GM18858 (cell line): ENCODE results near the gene DISP3.

Experiments used
- ATAC-seq: cut with Tn5 transposase; IDR thresholded peaks from one replicate; pipeline ENCODE4 v1.9.1; 2021; ENCODE audit not compliant: unreplicated experiment

Gene DISP3

DNA sequence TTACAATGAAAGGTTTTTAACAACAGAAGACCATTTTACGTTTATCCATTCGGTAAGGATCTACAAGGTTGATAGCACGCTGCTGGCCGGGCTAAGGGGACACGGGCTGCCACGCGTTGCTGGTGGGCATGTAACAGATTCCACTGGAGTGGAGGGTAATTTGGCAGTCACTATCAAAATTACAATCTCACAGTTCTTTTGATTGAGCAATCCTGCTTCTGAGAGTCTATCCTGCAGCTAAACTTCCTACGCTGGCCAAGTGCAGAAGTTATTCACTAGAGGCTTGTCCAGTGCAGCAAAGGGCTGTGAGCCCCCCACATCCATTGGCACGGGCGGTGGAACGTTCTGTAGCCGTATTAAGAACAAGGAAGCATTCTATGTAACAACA, 61.8 kb downstream of the DISP3 start:
- ATAC-seq, result no peak

DNA sequence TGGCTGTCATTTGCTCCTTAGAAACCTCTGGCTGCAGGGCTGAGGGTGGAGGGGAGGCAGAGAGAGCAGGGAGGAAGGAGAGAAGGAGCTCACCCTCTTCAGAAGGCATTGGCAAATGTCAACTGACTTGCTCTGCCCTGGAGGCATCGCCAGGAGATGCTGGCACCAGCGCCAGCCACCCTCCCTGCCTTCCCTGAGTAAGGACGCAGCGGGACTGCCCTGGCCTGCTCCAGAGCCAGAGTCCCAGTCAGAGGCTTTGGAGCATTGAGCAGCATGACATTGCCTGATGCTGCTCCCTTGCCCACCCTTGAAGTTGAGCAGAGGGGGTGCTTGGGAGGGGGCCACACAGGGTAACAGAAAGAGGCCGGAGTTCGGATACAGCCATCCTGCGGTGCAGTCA, 62.3 kb downstream of the DISP3 start:
- no peak for ATAC-seq

DNA sequence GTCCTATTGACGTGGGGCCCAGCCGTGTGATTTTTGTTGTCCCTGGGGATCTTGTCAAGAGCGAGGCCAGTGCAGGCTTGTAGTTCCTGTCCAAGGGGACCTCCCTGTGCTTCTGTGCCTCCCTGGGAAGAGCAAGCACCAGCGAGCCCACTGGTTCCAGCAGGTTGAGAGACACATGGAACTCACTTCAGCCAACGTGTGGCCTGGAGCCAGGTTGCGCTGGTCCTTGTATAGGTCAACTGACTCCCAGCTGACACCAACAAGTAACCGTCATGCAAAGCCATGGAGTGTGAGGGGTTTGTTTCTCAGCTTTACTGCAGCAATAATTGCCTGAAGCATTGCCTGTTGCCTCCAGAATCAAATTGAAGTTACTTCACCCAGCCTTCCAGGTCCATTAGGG, 63.0 kb downstream of the DISP3 start:
- ATAC-seq, result no peak

DNA sequence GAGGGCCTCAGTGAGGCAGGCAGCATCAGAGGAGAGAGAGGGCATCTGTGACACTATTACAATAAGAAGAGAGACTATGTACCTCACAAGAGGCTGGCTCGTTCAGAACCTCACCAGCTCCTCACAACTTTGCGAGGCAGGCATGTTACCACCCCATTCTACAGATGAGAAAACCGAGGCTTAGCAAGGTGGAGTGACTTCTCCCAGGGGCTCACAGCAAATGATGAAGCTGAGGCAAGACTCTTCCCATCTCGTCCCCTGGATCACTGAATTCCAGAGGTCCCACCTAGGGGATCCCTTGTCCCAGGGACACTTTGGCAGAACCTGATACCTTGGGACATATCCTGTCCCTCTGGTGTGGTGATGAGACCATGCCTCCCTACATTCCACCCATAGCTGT, 64.4 kb downstream of the DISP3 start:
- ATAC-seq, result no peak

DNA sequence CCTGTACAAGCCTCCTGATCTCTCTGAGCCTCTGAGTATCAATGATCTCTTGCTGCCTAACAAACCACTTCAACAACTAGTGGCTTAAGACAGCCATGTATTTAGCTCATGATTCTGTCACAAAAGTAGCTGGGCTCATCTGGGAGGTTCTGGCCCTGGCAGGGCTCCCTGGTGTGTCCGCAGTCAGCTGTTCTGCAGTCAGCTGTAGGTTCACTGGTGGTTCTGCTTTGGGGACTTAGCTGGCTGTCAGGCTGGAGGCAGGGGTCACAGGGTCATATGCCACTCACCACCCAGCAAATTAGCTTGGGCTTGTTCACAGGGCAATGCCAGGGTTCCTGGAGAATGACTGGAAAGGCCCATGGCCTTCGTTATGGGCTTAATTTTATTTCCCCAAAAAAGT, 64.8 kb downstream of the DISP3 start:
- ATAC-seq, result no peak

DNA sequence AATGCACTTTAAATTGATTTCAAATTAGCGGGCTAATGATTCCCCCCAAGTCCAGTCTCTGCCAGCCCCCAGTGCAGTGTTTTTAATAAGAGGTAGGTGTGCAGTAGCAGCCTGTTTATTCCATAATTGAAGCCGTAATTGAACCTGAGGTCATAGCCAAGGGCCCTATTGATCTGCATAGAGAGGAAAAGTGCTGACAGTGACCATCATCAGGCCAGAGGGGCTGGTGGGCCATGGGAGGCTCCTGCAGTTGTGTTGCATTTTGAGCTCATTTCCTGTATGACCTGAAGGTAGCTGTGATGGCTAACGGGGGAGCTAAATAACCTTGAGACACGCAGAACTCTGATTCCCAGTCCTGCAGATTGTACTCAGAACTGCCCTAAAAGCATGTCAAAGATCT, 67.5 kb downstream of the DISP3 start:
- ATAC-seq, result no peak

DNA sequence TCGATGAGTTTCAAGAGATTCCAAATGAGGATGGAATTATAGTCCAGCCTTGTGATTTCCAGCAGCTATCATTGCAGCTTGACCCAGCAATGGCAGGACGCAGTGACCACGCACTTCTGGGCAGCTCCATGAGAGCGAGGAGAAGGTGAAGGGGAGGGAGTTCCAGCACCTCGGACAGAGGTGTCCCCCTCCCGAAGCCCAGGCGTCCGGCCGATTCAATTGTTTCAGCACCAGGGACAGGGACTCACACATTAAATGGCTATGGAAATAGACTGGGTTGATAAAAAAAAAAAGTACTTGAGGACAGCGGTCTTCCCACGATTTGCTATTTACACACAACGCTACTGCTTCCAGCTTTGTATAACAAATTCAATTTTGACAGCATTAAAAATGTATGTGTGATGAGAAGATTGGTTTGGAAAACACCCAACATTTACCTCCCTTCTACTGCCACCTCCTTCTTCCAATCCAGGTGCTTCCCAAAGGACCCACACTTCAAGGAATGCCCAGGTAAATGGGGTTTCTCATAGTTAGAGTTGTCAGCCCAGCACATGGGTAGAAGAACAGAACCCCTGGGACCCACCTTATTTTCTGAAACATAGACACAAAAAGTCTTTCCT, 71.8 kb downstream of the DISP3 start:
- no peak for ATAC-seq

DNA sequence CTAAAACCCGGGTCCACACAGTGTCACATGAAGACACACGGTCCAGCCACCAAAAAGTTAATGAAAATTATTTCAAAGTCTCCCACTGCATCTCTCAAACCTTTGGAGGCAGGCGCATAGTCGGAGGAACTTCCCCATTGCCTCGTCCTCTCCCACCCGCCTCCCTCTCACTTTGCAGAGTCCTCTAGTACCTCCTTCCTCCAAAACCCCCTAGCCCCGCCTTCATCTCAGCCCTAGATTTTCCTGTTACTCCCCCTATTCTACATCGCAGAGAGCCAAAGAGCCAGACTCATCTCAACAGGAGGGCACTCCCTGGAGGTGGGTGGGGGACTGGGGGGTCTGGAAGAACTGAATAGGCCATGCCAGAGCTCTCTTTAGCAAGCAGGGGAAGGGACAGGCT, 79.3 kb downstream of the DISP3 start:
- ATAC-seq, result no peak

DNA sequence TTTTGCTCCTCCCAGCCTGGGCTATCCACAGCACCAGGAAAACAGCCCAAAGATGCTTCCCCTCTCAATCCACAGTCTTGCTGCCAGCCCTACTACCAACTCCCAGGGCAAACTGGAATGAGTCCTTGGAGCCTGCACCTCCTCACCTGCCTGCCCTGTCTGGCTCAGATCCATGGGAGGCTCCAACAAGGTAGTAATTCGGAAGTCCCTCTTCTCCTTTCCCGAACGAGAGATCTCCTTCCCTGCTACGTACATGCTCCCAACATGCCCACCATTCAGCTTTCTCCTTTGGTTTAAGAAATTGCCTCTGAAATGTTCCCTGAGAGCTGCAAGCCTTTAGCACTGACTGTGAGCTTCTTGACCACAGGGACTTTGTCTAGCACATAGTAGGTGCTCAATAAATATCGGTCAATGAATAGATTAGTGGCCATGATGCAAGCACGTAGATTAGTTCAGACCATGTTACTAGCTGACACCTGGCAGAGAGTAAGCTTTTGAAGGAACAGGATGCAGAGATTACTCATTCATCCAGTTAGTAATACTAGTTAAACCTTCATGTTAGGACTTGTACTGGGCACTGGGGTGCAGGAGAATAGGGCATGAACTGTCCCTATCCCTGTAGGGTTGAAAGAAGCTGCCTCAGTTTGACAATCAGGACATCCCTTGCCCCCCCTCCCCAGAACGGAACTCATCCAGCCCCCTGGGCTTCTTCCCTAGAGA, 80.1 kb downstream of the DISP3 start:
- no peak for ATAC-seq

DNA sequence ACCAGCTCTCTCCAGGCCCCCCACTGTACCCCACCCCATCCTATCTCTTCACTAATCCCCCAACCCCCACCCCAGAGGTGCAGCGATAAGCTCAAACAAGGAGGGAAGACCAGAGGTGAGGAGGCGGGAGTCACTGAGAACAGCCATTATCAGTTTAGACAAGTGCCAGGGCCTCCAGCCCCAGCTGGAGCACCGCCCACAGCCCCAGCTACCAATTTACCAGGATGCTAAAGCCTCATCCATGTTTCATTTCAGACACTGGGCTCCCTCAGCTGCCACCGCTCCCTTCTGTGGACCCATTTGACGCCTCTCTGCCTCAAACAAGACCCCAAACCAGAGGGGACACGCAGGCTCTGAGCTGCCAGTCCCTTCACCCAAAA, 80.6 kb downstream of the DISP3 start:
- ATAC-seq, result no peak

DNA sequence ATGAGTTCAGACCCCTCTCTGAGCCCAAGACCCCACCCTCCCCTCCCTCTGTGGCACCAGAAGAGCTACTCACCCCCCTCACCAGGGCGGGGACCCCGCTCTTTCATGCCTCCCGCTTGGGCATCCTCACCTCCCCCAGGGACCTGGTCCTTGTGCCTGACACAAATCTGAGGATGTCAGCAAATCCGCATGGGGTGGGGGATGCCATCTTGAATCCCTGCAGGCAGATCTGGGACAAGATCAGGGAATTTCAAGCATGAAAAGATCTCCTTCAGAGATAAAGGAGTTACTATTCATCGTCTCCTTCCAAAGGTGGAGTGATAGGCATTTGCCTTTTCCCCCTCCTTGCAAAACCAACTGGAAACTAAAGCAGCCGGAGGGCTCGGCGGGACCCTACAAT, 81.1 kb downstream of the DISP3 start:
- ATAC-seq, result no peak

DNA sequence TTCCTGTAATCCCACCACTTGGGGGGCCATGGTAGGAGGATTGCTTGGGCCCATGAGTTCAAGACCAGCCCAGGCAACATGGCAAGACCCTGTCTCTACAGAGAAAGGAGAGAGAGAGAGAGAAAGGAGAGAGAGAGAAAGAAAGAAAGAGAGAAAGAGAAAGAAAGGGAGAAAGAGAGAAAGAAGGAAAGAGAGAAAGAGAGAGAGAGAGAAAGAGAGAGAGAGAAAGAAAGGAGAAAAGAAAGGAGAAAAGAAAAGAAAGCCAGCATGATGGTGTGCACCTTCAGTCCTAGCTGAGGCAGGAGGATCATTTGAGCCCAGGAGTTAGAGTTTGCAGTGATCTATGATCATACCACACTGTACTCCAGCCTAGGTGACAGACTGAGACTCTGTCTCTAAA, 82.8 kb downstream of the DISP3 start:
- ATAC-seq, result no peak

DNA sequence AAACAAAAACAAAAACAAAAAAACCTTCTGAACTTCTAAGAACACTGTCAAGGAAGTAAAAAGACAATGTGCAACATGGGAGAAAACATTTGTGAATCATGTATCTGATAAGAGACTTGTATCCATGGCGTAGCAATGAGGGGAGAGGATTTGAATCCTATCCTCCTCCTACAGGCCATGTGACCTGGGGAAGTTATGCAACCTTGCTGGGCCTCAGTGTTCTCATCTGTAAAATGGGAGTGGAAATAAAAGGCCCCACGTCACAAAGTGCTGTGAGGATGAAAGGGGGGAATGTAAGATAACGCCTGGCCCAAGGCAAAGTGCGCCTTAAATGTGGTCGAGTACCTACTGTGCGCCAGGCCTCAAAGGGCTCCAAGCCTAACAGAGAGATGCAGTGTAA, 83.7 kb downstream of the DISP3 start:
- no peak for ATAC-seq

DNA sequence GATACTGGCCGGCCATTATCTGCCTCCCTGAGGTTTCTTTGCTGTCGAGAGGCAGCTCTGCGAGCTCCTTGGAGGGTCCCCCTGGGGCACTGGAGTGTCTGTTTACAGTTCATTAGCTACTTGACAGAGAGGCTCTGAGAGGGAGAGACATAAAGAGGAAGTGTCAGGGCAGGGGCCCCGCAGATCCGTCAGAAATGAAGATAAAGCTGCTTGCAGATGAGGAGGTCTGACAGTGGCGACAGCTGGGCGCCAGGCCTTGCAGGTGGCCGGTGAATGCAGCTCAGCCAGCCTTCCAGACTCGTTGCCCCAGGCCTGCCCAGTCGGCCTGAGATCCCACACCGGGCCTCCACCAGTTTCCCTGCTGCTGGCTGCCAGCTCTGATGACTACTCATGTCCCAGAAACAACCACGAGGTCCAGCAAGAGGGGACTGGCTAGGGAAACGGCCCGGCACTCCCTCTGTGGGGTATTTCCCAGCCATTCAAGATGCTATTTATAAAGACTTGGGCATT, 84.7 kb downstream of the DISP3 start:
- ATAC-seq, result no peak

DNA sequence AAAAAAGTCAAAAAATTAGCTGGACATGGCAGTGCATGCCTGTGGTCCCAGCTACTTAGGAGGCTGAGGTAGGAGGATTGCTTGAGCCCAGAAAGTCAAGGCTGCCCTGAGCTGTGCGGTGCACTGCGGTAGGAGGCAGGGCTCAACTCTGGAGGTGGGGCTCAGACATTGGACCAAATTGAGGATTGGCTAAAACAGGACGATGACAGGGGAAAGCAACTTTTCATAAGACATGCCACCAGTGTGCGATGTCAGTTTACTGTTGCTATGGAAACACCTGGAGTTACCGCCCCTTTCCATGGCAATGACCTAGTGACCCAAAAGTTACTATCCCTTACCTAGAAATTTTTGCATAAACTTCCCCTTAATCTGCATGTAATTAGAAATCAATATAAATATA, 85.3 kb downstream of the DISP3 start:
- no peak for ATAC-seq

DNA sequence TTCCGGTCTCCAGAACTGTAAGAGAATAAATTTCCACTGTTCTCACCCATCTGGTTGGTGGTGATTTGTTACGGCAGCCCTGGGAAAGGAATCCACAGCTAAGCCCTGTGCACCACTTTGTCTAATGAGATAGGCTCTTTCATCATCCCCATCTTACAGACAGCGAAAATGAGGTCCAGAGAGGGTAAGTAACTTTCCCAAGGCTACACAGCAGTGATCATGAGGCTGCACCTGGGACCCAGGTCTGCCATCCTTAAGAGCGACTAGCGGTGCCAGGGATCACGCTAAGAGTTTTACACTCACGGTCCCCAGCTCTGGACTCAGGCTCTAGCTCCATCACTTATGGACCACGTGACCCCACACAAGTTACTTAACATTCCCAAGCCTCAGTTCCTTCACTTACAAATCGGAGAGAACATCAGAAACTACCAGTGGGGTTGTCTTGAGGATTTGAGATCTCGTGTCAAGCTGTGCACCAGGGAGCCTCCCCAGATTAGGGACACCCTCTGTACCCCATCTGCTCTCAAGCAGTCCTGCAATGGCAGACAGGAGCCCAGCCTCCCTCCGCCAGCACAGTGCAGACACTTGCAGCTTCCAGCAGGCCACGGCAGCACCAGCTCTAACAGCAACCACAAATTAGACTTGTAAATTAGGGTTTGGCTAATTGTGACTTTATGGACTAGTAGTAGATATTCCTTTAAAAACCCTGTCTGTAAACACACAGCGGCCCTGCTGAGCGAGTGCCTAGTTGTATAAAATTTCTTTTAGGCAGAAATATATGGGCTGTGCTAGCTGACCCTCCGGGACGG, 87.3 kb downstream of the DISP3 start:
- ATAC-seq, result no peak

DNA sequence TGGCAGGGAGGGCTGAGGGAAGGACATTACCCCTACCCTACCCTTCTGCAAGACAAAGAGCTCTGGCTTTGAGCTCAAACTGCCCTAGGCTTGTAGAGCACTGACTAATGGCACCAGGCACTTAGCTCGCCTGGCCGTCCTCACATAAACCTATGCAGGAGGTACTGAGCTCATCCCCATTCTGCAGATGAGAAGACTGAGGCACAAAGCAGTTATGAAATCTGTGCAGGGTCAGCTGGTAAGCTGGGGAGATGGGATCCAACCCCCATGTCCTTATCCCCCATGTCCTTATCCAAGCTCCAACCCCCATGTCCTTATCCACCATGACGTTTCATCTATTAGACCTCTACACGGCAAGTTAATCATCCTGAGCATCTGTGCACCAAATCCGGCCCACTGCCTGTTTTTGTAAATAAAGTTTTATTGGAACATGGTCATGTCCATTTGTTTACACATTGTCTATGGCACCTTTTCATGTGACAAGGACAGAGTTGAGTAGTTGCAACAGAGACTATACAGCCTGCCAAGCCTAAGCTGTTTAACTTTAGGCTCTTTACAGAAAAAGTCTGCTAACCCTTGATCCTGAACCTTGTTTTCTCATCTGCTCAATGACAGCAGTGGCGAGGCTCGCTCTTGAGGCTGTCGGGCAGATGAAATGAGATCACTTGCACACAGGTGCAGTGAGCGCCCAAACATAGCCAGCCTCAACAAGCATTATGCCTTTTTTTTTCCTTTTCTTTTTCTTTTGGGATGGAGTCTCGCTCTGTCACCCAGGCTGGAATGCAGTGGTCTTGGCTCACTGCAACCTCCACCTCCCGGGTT, 88.5 kb downstream of the DISP3 start:
- ATAC-seq, result no peak

DNA sequence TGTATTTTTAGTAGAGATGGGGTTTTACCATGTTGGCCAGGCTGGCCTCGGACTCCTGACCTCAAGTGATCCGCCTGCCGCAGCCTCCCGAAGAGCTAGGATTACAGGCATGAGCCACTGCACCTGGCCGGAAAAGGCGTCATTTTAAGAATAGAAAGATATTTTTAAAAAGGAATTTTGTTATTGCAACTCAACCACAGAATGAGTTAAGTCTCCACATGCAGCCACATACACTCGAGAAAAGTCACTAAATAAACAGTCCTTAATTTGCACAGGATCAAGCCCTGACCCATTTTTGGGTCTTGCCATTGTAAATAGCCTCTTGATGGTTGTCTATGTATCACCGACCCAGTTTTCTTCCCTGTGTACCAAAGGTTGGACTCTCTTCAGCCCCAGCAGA, 89.7 kb downstream of the DISP3 start:
- no peak for ATAC-seq

DNA sequence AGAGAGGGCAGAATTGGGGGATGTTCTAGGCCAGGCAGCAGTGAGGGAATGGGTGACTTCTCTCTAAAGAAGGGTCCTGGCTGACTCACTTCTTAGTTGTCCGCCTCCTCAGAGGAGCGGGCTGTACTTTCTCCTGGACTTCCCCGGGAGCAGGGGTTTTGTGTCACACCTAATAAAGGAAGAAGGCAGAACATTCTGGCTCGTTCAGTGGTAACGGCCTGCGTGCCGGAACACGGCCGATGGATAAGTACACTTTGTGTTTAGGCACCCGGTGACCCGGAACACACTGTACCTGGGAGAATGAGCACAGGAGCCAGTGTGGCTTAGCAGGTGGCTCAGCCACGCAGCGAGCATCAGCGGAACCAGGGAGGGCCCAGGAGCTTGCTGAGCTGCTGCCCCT, 90.6 kb downstream of the DISP3 start:
- ATAC-seq, result no peak

DNA sequence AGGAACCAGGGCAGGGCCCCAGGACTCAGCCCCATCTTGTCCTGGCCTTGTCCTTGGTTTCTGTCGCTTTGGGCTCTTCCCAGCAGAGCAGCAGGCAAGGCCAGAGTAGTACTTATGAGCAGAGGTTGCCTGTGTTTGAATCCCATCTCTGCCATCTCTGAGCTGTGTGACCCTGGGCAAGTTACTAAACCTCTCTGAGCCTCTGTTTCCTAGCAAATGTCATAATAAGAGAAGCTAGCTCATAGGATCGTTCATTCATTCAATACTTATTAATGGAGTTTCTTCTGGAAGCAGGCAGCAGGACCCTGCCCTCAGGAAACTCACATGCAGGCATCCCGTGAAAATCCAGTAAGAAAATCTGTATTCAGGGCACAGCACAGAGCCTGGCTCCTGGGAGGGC, 91.0 kb downstream of the DISP3 start:
- no peak for ATAC-seq

DNA sequence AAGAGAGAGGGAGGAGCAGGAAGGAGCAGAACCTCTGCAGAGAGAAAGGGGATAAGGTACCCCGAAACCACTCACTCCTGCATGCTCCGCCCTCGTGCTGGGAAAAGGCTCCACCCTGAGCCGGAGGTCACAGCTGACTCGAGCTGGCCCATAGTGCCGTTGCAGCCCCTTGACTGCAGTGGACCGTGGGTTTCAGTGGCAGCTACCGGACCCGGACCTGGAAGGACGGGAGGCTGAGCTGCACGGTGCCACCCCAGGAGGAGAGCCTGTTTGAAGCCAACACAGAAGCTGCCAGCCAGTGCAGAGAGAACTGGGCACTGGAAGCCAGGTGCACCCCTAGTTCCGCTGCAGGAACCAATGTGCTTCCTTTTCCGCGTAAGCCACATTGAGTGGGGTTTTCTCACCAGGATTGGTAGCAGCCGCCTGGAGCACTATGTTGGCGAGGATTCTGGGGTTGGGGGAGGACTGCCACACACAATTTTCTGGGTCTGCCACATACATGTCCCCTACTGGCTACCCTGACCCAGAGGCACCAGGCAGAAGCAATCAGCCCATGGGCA, 91.9 kb downstream of the DISP3 start:
- no peak for ATAC-seq
